NB4 (cell line): ENCODE results near the gene INO80D.

ENCODE experiments used
- CTCF ChIP-seq: IDR thresholded peaks from one replicate; pipeline ENCODE4 v1.5.1; 2012; ENCODE audit warnings: low read depth, low read length
- MYC ChIP-seq: IDR thresholded peaks from 2 replicates; pipeline ENCODE4 v1.6.1; 2011; ENCODE audit warnings: low read depth, low read length
- POLR2A ChIP-seq: IDR thresholded peaks from 2 replicates; pipeline ENCODE4 v1.6.1; 2011; ENCODE audit warnings: mild to moderate bottlenecking; ENCODE audit not compliant: insufficient read length; ENCODE audit errors: extremely low read depth
- TF ChIP-seq, protein P1 (sequence below): IDR thresholded peaks from 2 replicates; pipeline ENCODE4 v1.6.1; 2011; ENCODE audit warnings: low read depth, low read length

- TF ChIP-seq POLR2A, result no peak
- no peak for TF ChIP-seq CTCF
- no peak for TF ChIP-seq MYC
- TF ChIP-seq, protein P1, sequence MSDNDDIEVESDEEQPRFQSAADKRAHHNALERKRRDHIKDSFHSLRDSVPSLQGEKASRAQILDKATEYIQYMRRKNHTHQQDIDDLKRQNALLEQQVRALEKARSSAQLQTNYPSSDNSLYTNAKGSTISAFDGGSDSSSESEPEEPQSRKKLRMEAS, result no peak
Measured at GRCh38 chr2:206108713-206109112, 22.7 kb upstream of the INO80D start.
